B cell (primary cell): ENCODE results near the gene CLIP4. TPM values are rescaled to one million over a fixed set of nuclear protein-coding genes. Genes with fewer than 3 reads are reported as not detected.

Experiments used
- ATAC-seq: fragments of 200-7000 bp; cut with Tn5 transposase; one replicate; pipeline ENCODE4 v1.10.0; 2021; ENCODE audit warnings: low read depth, mild to moderate bottlenecking, moderate number of reproducible peaks, moderate library complexity
- CTCF ChIA-PET: fragments of 350-600 bp; sonication (Branson Sonifier 250); formaldehyde crosslinking; loops from one replicate; lab custom pipeline; 2021; ENCODE audit warnings: antibody characterized with exemption, inconsistent platforms; lab: Charles Lee
- POLR2A ChIA-PET: fragments of 350-600 bp; sonication (Branson Sonifier 250); formaldehyde crosslinking; loops from one replicate; lab custom pipeline; 2021; ENCODE audit warnings: antibody characterized with exemption; lab: Charles Lee
- DNase-seq: peaks from one replicate; pipeline ENCODE4 v3.0.0; 2013
- H2AFZ ChIP-seq: 2 replicates; pipeline ENCODE4 v1.6.1; 2012; ENCODE audit warnings: mild to moderate bottlenecking, low read depth, low read length; ENCODE audit not compliant: insufficient read depth, poor library complexity, severe bottlenecking
- H3K27ac ChIP-seq, 2 donors: 1 replicate in 1 of 2; 2 replicates in 1 of 2; pipeline ENCODE4 v1.5.1; 2012 to 2013; ENCODE audit warnings: low read length in 2 of 2, mild to moderate bottlenecking in 2 of 2, moderate library complexity in 1 of 2
- H3K27me3 ChIP-seq, 4 experiments: fragments of 200-600 bp in 1 of 4; sonication (generic) in 1 of 4; replicated peaks in 1 of 4; 1 replicate in 2 of 4; 2 replicates in 2 of 4; pipeline versions ENCODE4 v1.6.1 to v1.7.0; 2013 to 2016; ENCODE audit warnings: low read length in 3 of 4, mild to moderate bottlenecking in 2 of 4, mixed read lengths in 1 of 4, moderate library complexity in 1 of 4; ENCODE audit not compliant: insufficient read depth in 4 of 4, control insufficient read depth in 3 of 4; ENCODE audit errors: control extremely low read depth in 1 of 4
- H3K36me3 ChIP-seq, 2 experiments: replicated peaks in 1 of 2; 1 replicate in 1 of 2; 2 replicates in 1 of 2; pipeline versions ENCODE4 v1.6.1 to v1.7.1; 2013; ENCODE audit warnings: low read length in 1 of 2; ENCODE audit not compliant: insufficient read depth in 2 of 2, control insufficient read depth in 1 of 2; ENCODE audit errors: control extremely low read depth in 1 of 2, extremely low read depth in 1 of 2
- H3K4me1 ChIP-seq, 2 donors: fragments of 200-600 bp in 1 of 2; sonication (generic) in 1 of 2; 1 replicate in 1 of 2; 2 replicates in 1 of 2; pipeline versions ENCODE4 v1.5.1 to v1.6.1; 2013 to 2017; ENCODE audit warnings: low read length in 2 of 2; ENCODE audit not compliant: control insufficient read depth in 2 of 2, insufficient read depth in 2 of 2
- H3K4me2 ChIP-seq: replicated peaks from 2 replicates; pipeline ENCODE3; 2012; ENCODE audit warnings: mild to moderate bottlenecking, low read depth, low read length; ENCODE audit not compliant: poor library complexity, severe bottlenecking
- H3K4me3 ChIP-seq, 5 experiments: fragments of 200-600 bp in 1 of 5; sonication (generic) in 1 of 5; 1 replicate in 3 of 5; 2 replicates in 2 of 5; pipeline versions ENCODE4 v1.5.1 to v1.7.0; 2011 to 2016; ENCODE audit warnings: low read length in 4 of 5, mild to moderate bottlenecking in 4 of 5, low read depth in 2 of 5, control low read depth in 1 of 5, moderate library complexity in 1 of 5; ENCODE audit not compliant: insufficient read depth in 1 of 5; ENCODE audit errors: control extremely low read depth in 1 of 5, extremely low read depth in 1 of 5
- H3K79me2 ChIP-seq: fragments of 200-600 bp; sonication (generic); one replicate; pipeline ENCODE4 v1.6.0; 2016; ENCODE audit warnings: low read length; ENCODE audit not compliant: control insufficient read depth, insufficient read depth
- H3K9ac ChIP-seq: fragments of 200-600 bp; sonication (generic); 2 replicates; pipeline ENCODE4 v1.6.1; 2017; ENCODE audit warnings: mild to moderate bottlenecking, low read length, moderate library complexity
- H3K9me3 ChIP-seq, 3 donors: one replicate each; pipeline versions ENCODE4 v1.6.1 to v1.7.1; 2013; ENCODE audit warnings: low read length in 2 of 3; ENCODE audit not compliant: control insufficient read depth in 2 of 3, insufficient read depth in 1 of 3; ENCODE audit errors: control extremely low read depth in 1 of 3
- H4K20me1 ChIP-seq: 2 replicates; pipeline ENCODE4 v1.6.0; 2012; ENCODE audit warnings: mild to moderate bottlenecking, low read length; ENCODE audit not compliant: insufficient read depth, control insufficient read depth, poor library complexity, severe bottlenecking
- H3K27ac Mint-ChIP-seq: one replicate; pipeline ENCODE4 v1.8.0; 2021; ENCODE audit warnings: mixed read lengths
- H3K27me3 Mint-ChIP-seq: one replicate; pipeline ENCODE4 v1.8.0; 2021; ENCODE audit warnings: mixed read lengths
- H3K4me1 Mint-ChIP-seq: one replicate; pipeline ENCODE4 v1.8.0; 2021; ENCODE audit warnings: mixed read lengths
- H3K4me3 Mint-ChIP-seq: one replicate; pipeline ENCODE4 v1.8.0; 2021; ENCODE audit warnings: mixed read lengths
- H3K9me3 Mint-ChIP-seq: one replicate; pipeline ENCODE4 v1.8.0; 2022; ENCODE audit warnings: mixed read lengths; ENCODE audit not compliant: insufficient read depth
- EZH2 ChIP-seq: IDR thresholded peaks from 2 replicates; pipeline ENCODE4 v1.6.1; 2012; ENCODE audit warnings: borderline replicate concordance, low read depth, mild to moderate bottlenecking, moderate library complexity, low read length; ENCODE audit not compliant: insufficient read depth, poor library complexity, severe bottlenecking
- WGBS: methylation state at CpG from one replicate; pipeline ENCODE4 v1.1.5; 2013; ENCODE audit warnings: missing lambda C conversion rate; ENCODE audit not compliant: insufficient coverage; 5-methylcytosine and 5-hydroxymethylcytosine counted together
- intact Hi-C: fragments of 100-400 bp; cut with micrococcal nuclease; formaldehyde crosslinking; loops from one replicate; pipeline ENCODE4 v1.10.0; 2022
- polyA plus RNA-seq: library from polyadenylated mRNA; depleted of rRNA; stranded (reverse); fragments of >200 nt; gene quantifications from 2 replicates; pipeline ENCODE4 v1.2.3, GENCODE V29; 2012
- total RNA-seq, 2 donors: library from RNA; stranded (reverse); fragments of 120-200 nt in 1 of 2; gene quantifications; 1 replicate in 1 of 2; 2 replicates in 1 of 2; pipeline versions ENCODE4 v1.2.3 to v1.2.4, GENCODE V29; 2013 to 2022
- TF ChIP-seq, protein P1 (sequence below): fragments of 200-600 bp; IDR thresholded peaks from one replicate; pipeline ENCODE4 v1.8.0; 2022; ENCODE audit warnings: antibody characterized with exemption, mild to moderate bottlenecking

CLIP4 gene
- total and polyA plus RNA-seq, 2 donors (not counting 1 experiment from before 2014, with no cell fraction given) = 4.0 to 20.8 TPM

DNA sequence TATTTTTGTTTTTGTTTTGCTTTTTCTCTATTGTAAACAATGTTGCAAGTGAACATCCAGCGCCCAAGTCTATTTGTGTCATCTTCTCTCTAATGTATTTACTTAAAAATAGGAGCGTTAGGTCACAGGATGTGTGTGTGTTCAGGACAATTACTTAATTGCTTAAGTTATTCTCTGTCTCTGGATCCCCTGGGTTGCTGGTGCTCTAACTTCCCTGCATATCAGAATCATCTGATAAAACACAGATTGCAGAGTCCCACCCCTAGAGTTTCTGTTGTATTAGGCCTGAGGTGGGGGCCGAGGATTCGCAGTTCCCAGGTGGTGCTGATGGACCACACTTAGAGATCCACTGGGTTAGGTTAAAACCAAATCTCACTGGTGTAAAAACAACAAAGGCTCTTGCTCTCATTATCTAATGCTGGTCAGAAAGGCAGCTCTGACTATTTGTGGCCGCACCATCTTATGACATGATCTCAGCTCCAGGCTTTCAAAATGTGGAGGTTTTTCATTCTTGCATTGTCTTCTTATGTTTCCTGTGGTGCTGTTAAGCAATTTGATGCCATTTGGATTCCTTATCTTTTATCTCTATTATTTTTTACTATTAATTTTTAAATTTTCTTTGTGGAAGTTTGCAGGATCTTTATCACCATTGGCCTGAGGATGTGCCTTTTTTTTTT is 87.7 kb downstream of the CLIP4 start:
- Histone ChIP-seq H3K36me3 (no peaks in the 10 kb centered on the region), H3K27ac (no peak overlapping the region), H4K20me1 (no peaks in the 10 kb centered on the region), H3K4me2 (no peak overlapping the region), H3K9ac (no peak overlapping the region), H2AFZ (no peak overlapping the region), H3K79me2 (no peaks in the 10 kb centered on the region), H3K9me3 (no peaks in the 10 kb centered on the region), H3K4me1 (no peaks in the 10 kb centered on the region), H3K27me3 (no peaks in the 10 kb centered on the region), H3K4me3 (no peak overlapping the region)
- ChIA-PET CTCF (no interaction called here), POLR2A (no interaction called here)
- Mint-ChIP-seq H3K27me3 (peaks cover 1% of the 10 kb centered on the region), H3K9me3 (no peaks in the 10 kb centered on the region), H3K4me3 (no peak overlapping the region), H3K27ac (no peak overlapping the region), H3K4me1 (no peaks in the 10 kb centered on the region)
- intact Hi-C loops = no loop called here
- TF ChIP-seq, protein P1, sequence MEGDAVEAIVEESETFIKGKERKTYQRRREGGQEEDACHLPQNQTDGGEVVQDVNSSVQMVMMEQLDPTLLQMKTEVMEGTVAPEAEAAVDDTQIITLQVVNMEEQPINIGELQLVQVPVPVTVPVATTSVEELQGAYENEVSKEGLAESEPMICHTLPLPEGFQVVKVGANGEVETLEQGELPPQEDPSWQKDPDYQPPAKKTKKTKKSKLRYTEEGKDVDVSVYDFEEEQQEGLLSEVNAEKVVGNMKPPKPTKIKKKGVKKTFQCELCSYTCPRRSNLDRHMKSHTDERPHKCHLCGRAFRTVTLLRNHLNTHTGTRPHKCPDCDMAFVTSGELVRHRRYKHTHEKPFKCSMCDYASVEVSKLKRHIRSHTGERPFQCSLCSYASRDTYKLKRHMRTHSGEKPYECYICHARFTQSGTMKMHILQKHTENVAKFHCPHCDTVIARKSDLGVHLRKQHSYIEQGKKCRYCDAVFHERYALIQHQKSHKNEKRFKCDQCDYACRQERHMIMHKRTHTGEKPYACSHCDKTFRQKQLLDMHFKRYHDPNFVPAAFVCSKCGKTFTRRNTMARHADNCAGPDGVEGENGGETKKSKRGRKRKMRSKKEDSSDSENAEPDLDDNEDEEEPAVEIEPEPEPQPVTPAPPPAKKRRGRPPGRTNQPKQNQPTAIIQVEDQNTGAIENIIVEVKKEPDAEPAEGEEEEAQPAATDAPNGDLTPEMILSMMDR = no peak
- TF ChIP-seq EZH2 = no peak
- ATAC-seq (no peak), DNase-seq (no peak)
- 80% methylated on average over 2 of the region's 5 CpGs for WGBS

- no peak overlapping the region for H3K27ac Mint-ChIP-seq
- no peak overlapping the region for H3K27ac ChIP-seq
- ChIA-PET CTCF (no interaction called here), POLR2A (no interaction called here)
- H3K27me3 ChIP-seq = no peaks in the 10 kb centered on the region
- no peak for TF ChIP-seq EZH2
- TF ChIP-seq, protein P1 = no peak
- WGBS = no CpG with 5 or more reads among the region's 5 CpGs
- no peak overlapping the region for H3K9ac ChIP-seq
- H3K9me3 Mint-ChIP-seq = no peaks in the 10 kb centered on the region
- no peaks in the 10 kb centered on the region for H3K36me3 ChIP-seq
- H3K4me3 Mint-ChIP-seq = no peak overlapping the region
- intact Hi-C loops = no loop called here
- H3K4me3 ChIP-seq = no peak overlapping the region
- H3K4me1 Mint-ChIP-seq = no peaks in the 10 kb centered on the region
- no peaks in the 10 kb centered on the region for H4K20me1 ChIP-seq
- H3K9me3 ChIP-seq = no peaks in the 10 kb centered on the region
- no peaks in the 10 kb centered on the region for H3K4me1 ChIP-seq
- no peak overlapping the region for H3K4me2 ChIP-seq
- no peaks in the 10 kb centered on the region for H3K79me2 ChIP-seq
- H2AFZ ChIP-seq = no peak overlapping the region
- peaks cover 5% of the 10 kb centered on the region for H3K27me3 Mint-ChIP-seq
- ATAC-seq (no peak), DNase-seq (no peak)
Measured at GRCh38 chr2:29206941-29207340, 91.7 kb downstream of the CLIP4 start.
